Bone marrow (tissue), 2 donors: ENCODE results near the gene HIPK1.
"Not testable (repeated sequence)": the region's sequence is repeated elsewhere in the genome, so short reads cannot be mapped to it uniquely, and the experiment has no call there.

ENCODE experiments used
- DNase-seq, 2 donors: peaks; one replicate each; lab custom pipeline; 2025; lab: John Stamatoyannopoulos, UW

Gene HIPK1

GRCh38 chr1:114015075-114015474, 86.0 kb downstream of the HIPK1 start:
- DNase-seq, result no peak

GRCh38 chr1:114019724-114020123, 90.6 kb downstream of the HIPK1 start:
- DNase-seq, result not testable (repeated sequence)

GRCh38 chr1:114021665-114022099, 92.6 kb downstream of the HIPK1 start:
- no peak for DNase-seq

- no peak for DNase-seq
These were observed 93.8 kb downstream of the HIPK1 start for GRCh38 chr1:114022877-114023276.

- DNase-seq, result no peak
These were observed 94.3 kb downstream of the HIPK1 start for GRCh38 chr1:114023377-114023776.

- DNase-seq, result no peak
These were observed 94.9 kb downstream of the HIPK1 start for GRCh38 chr1:114024049-114024448.

GRCh38 chr1:114025609-114026401, 96.7 kb downstream of the HIPK1 start:
- DNase-seq, result no peak

GRCh38 chr1:114026797-114027196, 97.7 kb downstream of the HIPK1 start:
- DNase-seq, result no peak
